ENCODE measurements around the gene ACTC1.

The ACTC1 gene

DNA sequence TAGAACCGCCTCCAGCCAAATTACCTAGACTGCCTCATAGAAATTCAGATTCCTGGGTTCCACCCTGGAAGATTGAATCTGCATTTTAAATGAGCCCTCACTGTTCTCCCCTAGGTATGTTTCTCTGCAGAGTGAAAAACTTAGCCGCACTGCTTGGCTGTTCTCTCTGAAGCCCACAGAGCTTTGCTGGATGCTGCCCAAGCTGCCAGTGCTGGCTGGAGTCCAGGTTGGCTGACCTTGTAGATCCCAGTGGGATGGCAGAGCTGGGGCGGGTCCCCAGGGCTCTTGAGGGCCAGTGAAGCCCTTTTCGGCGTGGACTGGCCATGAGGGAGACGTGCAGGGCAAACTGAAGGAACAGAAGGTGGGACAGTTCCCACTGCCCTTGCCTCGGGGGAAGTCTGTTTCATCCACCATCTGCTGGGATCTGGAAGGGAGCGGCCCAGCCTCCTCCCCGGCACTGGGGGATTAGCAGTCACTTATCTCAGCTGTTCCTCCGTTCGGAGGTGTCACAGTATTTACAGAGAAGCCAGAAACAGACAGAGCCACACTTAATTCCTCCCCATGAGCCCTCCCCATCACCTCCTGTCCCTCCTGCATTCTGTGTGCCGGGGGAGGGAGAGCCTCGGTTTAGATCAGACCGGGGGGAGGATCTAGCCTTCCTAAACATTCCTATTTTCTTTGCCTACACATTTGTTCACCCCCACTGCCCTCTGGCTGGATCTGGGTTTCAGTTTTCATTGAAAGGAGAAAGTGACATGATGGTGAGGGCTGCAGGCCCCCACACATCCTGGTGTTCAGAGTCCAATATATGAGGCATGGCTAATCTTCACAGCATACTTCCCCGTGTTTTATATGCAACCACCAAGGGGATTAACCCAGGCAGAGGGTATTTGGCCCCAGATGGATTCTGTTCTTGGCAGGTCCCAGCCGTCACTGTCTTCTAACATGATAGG is 4.1 kb upstream of the ACTC1 start:
- DNase-seq = no peak

DNA sequence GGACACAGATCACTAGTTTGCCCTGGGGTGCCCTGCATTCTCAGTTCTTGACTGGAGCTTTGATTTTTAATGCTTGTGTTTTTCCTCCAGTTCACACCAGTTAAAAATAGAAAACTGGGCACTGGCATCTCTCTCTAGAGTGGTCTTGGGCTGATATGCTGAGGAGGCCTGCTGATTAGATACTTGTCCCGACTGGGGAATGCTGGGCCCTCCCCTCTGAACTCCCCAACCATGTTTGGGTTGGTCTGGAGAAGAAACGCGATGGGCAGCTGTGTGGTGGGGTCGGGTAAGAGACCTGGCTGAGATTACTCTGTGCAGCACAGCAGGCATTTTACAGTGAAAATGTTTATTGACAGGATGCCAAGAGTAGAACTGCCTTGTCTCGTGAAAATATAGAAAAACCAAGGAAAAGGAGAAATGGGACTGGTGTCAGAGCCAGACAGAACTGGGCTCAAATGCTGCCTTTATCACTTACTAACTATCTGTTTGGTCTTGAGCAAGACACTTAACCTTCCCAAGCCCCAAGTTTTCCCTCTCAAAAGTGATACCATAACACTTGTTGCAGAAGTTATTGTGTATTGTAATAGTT is 1.6 kb upstream of the ACTC1 start:
- no peak for DNase-seq

DNA sequence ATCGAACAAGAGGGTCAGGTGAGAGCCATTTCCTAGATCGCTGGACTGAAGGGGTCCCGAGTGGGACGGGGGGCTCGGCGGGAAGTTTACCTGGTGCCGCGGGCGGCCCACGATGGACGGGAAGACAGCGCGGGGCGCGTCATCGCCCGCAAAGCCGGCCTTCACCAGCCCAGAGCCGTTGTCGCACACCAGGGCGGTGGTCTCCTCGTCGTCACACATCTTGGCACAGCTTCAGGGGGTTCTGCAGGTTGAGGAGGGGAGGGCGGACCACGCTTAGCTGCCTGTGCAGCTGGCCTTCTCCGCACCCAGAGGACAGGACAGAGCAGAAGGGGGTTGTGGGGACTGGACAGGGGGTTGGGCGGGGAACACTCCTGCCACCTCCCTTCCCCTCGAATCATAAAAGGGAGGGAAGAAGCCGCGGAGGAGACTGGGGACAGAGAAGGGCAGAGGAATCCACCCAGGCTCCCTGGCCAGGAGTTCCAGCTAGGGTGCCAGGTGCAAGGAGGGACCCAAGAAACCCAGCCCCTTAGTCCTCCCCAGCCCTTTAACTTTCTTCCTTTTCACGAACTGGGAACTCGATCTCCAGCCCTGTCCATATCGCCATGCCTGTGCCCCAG is 651 bp downstream of the ACTC1 start:
- no peak for DNase-seq

DNA sequence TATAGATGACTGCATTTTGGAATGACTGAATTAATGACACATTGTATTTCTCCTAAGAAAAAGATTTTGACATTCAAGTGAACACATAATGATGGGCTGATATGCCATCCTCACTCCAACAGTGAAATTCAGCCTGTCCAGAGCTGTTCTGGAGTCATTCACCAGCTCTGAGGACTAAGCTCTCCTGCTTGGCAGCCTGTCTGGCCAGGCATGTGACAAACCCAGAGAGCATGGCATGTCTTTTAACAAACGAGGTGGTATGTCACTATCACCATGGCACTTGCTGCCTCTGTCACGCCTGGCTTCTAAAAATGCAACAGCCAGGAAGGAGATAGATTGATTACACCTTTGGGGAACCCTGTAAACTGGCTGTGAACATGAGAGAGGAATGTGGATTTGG is 1.4 kb downstream of the ACTC1 start:
- DNase-seq = no peak

DNA sequence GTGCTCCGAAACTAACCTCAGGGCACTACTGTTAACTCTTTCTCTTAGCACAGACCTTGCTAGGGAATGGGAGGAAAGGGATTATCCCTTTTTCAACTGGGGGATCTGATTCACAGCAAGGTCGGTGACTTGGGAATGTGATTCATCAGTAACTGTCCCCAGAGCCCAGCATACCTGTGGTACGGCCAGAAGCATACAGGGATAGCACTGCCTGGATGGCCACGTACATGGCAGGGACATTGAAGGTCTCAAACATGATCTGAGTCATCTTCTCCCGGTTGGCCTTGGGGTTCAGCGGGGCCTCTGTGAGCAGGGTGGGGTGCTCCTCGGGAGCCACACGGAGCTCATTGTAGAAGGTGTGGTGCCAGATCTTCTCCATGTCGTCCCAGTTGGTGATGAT is 2.3 kb downstream of the ACTC1 start:
- DNase-seq = no peak

- no peak for DNase-seq
Measured at GRCh38 chr15:34791701-34792100, 3.6 kb downstream of the ACTC1 start.

DNA sequence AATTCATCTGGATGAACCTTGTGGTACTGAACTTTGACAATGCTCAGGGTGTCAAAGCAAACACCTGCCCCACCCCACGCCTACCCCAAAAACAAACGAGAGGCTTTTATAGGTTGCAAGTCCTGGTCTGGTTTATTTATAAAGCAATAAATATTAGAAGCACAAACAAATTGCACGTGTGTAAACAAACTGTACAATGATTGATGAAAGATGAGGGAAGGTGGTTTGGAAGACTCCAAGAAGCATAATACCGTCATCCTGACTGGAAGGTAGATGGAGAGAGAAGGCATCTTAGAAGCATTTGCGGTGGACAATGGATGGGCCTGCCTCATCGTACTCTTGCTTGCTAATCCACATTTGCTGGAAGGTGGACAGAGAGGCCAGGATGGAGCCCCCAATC is 5.2 kb downstream of the ACTC1 start:
- no peak for DNase-seq

DNA sequence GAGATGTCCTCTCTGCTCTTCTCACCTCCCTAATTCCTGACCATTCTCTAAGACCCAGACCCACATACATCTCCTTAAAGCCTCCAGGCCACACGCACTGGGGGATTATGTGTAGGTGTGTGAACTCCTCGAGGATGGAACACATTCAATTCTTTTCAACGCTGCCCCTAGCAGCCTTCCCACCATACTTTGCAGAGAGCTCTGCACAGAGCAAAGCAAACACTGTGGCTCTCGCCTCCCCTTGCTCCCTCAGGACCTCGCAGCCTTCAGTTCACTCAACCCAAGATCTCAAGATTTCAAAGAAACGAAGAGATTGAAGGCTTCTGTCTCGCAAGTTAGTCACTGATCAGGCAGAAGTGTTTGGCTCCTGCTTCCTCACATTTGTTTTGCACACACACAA is 6.0 kb downstream of the ACTC1 start:
- DNase-seq = no peak

DNA sequence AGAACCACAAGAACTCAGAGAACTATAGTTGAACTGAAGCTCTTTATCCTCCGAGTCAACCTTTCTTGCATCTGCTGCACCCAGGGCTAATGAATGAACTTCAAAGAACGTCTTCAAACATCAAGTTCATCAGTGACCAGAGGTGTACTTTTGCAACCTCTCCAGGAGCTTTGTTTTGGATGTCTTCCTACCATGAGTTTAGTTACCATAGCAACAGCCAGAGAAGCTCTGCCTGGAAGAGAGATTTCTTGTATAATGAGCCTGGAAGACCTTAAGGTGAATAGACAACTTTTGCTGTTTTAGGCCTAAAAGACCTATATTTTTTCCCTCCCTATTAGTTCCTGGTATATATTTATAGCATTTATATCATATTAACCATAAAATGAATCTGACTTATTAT is 9.1 kb downstream of the ACTC1 start:
- DNase-seq = no peak

GRCh38 chr15:34783991-34784390 is 11.4 kb downstream of the ACTC1 start:
- DNase-seq = no peak

DNA sequence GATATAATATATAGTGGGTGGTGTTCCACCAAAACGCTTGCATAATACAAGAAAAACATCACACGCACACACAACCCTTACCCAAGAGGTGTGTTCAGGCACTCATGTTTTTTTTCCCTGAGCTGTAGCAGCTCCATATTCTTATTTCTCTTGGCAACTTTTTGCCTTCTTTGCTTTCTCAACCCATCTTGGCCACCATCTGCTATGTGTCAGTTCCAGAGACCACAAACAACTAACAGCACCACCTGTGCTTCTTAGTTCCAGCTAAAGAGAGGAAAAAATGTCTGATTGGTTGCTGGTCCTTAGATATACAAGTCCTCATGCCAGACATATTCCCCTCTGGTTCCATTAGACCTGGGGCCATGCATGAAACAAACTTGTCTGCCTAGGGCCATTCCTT is 11.9 kb downstream of the ACTC1 start:
- no peak for DNase-seq

- no peak for DNase-seq
Measured at GRCh38 chr15:34782901-34783300, 12.4 kb downstream of the ACTC1 start.

GRCh38 chr15:34780725-34781124 is 14.6 kb downstream of the ACTC1 start:
- no peak for DNase-seq

DNA sequence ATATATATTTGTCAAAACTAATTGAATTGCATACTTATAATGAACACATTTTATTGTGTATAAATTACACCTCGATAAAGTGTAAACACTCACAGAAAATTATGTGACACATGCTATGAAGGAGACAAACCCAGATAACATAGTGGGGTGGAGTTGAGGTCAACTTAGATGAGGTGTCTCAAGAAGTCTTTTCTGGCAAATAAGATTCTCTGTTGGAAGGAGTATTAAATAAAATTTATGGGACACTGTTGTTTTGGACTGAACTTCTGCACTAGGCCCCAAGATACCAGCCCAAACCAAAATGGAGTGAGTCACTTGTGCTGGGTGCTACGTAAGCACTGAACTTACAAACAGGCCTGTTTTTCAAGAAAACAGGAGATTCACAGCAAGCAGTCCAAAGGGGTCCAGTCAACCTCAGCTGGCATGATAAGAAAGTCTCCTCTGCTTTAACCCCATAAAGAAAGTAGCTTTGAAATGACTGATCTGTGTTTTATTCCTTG is 18.7 kb downstream of the ACTC1 start:
- no peak for DNase-seq

- DNase-seq = no peak
Measured at GRCh38 chr15:34773917-34774316, 21.4 kb downstream of the ACTC1 start.

DNA sequence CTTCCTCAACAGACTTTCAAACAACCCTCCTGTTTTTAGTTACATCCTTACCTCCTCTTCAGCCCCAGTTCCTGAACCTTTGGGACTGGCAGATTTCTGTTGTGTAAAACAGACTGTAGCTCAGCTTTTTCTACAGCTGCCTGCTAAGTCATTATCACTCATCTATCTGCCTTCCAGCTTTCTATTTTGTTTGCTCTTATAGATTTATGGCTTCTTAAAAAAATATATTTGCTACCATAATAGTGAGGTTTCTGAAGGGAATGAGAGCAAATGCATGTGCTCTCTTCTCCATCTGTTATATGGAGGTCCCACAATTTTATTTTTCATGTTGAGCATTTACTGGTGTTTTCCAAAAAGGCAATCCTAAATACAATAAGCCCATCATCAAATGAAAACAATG is 22.3 kb downstream of the ACTC1 start:
- DNase-seq = no peak

GRCh38 chr15:34772312-34772711 is 23.0 kb downstream of the ACTC1 start:
- no peak for DNase-seq

- no peak for DNase-seq
Measured at GRCh38 chr15:34769711-34770110, 25.6 kb downstream of the ACTC1 start.

GRCh38 chr15:34768530-34768929 is 26.8 kb downstream of the ACTC1 start:
- DNase-seq = no peak

- DNase-seq = no peak
Measured at GRCh38 chr15:34765741-34766140, 29.6 kb downstream of the ACTC1 start.

DNA sequence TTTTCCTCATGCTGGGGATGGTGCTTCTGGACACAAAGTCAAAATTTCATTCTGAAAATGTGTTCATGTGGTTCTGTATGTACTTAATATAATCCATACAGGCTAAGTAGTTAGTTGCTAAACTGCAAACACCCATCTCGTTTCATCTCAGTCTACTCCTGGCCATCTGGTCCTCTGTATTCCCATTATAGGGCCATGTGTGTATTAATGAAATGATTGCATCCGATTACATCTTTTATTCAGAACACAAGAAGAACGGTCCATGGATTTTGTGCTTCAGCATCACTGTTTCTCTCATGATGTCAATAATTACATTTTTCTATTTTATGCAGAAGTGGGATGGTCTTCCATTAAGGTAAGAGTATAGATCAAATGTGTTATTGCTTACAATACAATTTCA is 34.4 kb downstream of the ACTC1 start:
- no peak for DNase-seq

DNA sequence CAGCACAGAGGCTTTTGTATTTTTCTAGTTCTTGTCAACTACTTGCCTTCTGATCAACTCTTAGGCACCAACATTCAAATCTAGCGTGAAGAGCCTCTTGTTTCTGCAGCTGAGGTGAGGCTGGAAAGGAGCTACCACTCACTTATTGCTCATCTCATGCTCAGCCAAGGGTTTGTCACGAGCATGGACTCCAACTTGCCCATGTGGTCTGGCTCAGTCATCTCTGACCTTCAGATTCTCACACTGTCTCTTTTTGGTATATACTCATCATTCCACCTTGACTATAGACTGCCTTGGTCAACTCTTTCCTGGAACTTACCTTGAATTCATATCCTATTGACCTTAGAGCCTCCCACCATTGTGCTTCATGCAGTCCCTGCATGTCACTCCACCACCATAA is 35.4 kb downstream of the ACTC1 start:
- no peak for DNase-seq

DNA sequence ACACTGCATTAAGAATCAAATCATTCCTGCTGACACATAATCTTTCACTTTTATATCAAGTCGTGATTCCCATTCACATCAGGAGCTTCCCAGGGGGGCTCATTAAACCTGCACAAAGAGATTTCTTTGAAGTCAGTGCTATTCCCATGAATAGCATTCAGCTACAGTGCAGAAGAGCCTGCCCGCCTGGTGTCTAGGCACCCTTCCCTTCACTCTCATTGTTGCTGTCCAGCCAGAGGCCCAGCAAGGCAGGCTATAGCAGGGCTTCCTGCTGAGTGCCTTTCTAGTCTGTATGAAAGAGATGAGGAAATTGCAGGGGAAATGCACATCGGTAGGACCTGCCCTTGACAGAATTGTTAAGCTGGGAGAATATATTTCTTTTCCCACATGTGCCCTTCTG is 36.0 kb downstream of the ACTC1 start:
- DNase-seq = no peak

- DNase-seq = no peak
Measured at GRCh38 chr15:34757262-34757661, 38.1 kb downstream of the ACTC1 start.
